Keratinocyte (primary cell): Measurements from ENCODE around the gene RBM38.

Source experiments
- EZH2 ChIP-seq: IDR thresholded peaks from one replicate; pipeline ENCODE4 v1.6.1; 2012; ENCODE audit warnings: inconsistent platforms, mild to moderate bottlenecking, low read length, moderate library complexity
- TF ChIP-seq, protein P1 (sequence below), 3 experiments: IDR thresholded peaks in 1 of 3; conservative IDR thresholded peaks in 1 of 3; optimal IDR thresholded peaks in 1 of 3; 2 replicates in 2 of 3; 3 replicates in 1 of 3; pipeline versions ENCODE3 to v1.5.1; 2011; ENCODE audit warnings: low read length in 3 of 3, mild to moderate bottlenecking in 3 of 3, moderate library complexity in 2 of 3, control low read depth in 1 of 3, inconsistent platforms in 1 of 3; ENCODE audit not compliant: insufficient read depth in 2 of 3; ENCODE audit errors: extremely low read depth in 1 of 3

DNA sequence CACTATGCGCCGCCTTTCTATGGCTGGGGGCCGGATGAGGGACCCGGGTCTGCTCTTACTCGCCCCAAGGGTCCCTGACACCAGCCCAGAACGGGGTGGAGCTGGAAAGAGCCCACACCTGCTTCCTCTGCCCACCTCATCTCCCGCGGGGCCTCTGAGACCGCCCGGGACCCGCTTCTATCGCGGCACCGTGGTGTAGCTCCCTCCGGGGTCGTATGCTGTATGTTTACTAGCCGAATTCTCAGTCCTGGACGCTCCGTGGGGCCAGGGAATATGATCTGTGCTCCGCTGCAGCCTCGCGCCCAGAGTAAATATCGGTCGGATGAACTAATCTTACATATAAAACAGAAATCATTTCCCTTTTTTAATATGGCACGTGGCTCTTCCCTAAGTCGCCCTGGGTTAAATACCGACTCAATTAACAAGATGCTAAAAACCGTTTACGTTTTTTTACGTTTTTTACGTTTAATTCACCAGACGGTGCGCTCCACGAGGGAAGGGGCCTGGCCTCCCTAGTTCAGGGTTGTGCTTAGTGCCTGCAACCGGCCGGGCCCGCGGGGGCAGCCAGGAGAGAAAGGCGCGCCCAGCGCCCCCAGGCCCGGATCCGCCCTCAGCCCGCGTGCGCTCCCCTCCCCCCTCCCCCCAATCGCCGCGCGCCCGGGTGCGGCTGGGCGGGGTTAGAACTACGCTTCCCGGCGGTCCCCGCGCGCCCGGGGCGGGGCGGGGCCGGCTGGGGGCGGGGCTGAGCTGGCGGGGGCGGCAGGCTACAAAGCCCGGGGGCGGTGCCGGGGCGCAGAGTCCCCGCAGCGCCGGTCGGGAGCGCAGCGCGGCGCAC is at the start of gene RBM38:
- TF ChIP-seq, protein P1, sequence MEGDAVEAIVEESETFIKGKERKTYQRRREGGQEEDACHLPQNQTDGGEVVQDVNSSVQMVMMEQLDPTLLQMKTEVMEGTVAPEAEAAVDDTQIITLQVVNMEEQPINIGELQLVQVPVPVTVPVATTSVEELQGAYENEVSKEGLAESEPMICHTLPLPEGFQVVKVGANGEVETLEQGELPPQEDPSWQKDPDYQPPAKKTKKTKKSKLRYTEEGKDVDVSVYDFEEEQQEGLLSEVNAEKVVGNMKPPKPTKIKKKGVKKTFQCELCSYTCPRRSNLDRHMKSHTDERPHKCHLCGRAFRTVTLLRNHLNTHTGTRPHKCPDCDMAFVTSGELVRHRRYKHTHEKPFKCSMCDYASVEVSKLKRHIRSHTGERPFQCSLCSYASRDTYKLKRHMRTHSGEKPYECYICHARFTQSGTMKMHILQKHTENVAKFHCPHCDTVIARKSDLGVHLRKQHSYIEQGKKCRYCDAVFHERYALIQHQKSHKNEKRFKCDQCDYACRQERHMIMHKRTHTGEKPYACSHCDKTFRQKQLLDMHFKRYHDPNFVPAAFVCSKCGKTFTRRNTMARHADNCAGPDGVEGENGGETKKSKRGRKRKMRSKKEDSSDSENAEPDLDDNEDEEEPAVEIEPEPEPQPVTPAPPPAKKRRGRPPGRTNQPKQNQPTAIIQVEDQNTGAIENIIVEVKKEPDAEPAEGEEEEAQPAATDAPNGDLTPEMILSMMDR (optimal IDR thresholded peaks at IDR 0.05 in 1 of 3, IDR thresholded peaks at IDR 0.05 in 1 of 3, conservative IDR thresholded peaks at IDR 0.05 in 1 of 3; ENCODE audit: extremely low read depth in 1 of 3, insufficient read depth in 2 of 3, low read length in 3 of 3): no peak
- no peak for TF ChIP-seq EZH2
